Astrocyte (in vitro differentiated cells and primary cell): ENCODE results near the gene PRPF4. TPM values are rescaled to one million over a fixed set of nuclear protein-coding genes. Genes with fewer than 3 reads are reported as not detected.
"Not testable (repeated sequence)": the region's sequence is repeated elsewhere in the genome, so short reads cannot be mapped to it uniquely, and the experiment has no call there.

Experiments
- DNase-seq: peaks from one replicate; pipeline ENCODE4 v3.0.0-alpha.2; 2010; ENCODE audit warnings: low read depth
- FAIRE-seq: peaks from 2 replicates; lab custom pipeline; 2011; peaks lifted over from hg19 to GRCh38; lab: Jason Lieb, UNC
- H2AFZ ChIP-seq: 2 replicates; pipeline ENCODE4 v1.6.0; 2012; ENCODE audit warnings: low read depth, low read length, inconsistent platforms
- H3K27ac ChIP-seq: 2 replicates; pipeline ENCODE4 v1.5.1; 2011; ENCODE audit warnings: low read depth, low read length, inconsistent platforms
- H3K27me3 ChIP-seq: 2 replicates; pipeline ENCODE4 v1.6.0; 2011; ENCODE audit warnings: low read length, inconsistent platforms; ENCODE audit not compliant: insufficient read depth
- H3K36me3 ChIP-seq: 2 replicates; pipeline ENCODE4 v1.5.1; 2011; ENCODE audit warnings: low read length, inconsistent platforms; ENCODE audit not compliant: insufficient read depth
- H3K4me1 ChIP-seq: 2 replicates; pipeline ENCODE4 v1.5.1; 2011; ENCODE audit warnings: low read length, inconsistent platforms; ENCODE audit not compliant: insufficient read depth
- H3K4me2 ChIP-seq: 2 replicates; pipeline ENCODE4 v1.6.0; 2012; ENCODE audit warnings: low read length, inconsistent platforms
- H3K4me3 ChIP-seq: 2 replicates; pipeline ENCODE4 v1.5.1; 2011; ENCODE audit warnings: low read depth, mild to moderate bottlenecking, low read length, inconsistent platforms; ENCODE audit not compliant: insufficient read depth
- H3K79me2 ChIP-seq: 2 replicates; pipeline ENCODE4 v1.6.0; 2012; ENCODE audit warnings: mild to moderate bottlenecking, low read length, inconsistent platforms; ENCODE audit not compliant: insufficient read depth
- H3K9ac ChIP-seq: 2 replicates; pipeline ENCODE4 v1.6.0; 2012; ENCODE audit warnings: mild to moderate bottlenecking, low read length, inconsistent platforms
- H3K9me3 ChIP-seq: 2 replicates; pipeline ENCODE4 v1.5.1; 2012; ENCODE audit warnings: low read depth, mild to moderate bottlenecking, low read length, inconsistent platforms; ENCODE audit not compliant: insufficient read depth
- H4K20me1 ChIP-seq: 2 replicates; pipeline ENCODE4 v1.6.0; 2012; ENCODE audit warnings: low read length, inconsistent platforms; ENCODE audit not compliant: insufficient read depth
- H3K27ac Mint-ChIP-seq: one replicate; pipeline ENCODE4 v1.8.0; 2021; ENCODE audit warnings: mild to moderate bottlenecking, mixed read lengths; ENCODE audit not compliant: unreplicated experiment
- H3K27me3 Mint-ChIP-seq: one replicate; pipeline ENCODE4 v1.8.0; 2021; ENCODE audit warnings: low read depth, mixed read lengths; ENCODE audit not compliant: unreplicated experiment
- H3K36me3 Mint-ChIP-seq: one replicate; pipeline ENCODE4 v1.8.0; 2021; ENCODE audit warnings: low read depth, mixed read lengths; ENCODE audit not compliant: unreplicated experiment
- H3K4me1 Mint-ChIP-seq: one replicate; pipeline ENCODE4 v1.8.0; 2021; ENCODE audit warnings: low read depth, mixed read lengths; ENCODE audit not compliant: unreplicated experiment
- H3K4me3 Mint-ChIP-seq: one replicate; pipeline ENCODE4 v1.8.0; 2021; ENCODE audit warnings: mild to moderate bottlenecking, moderate library complexity, mixed read lengths; ENCODE audit not compliant: unreplicated experiment
- H3K9me3 Mint-ChIP-seq: one replicate; pipeline ENCODE4 v1.8.0; 2021; ENCODE audit warnings: mild to moderate bottlenecking, mixed read lengths; ENCODE audit not compliant: unreplicated experiment
- EZH2 ChIP-seq: IDR thresholded peaks from 2 replicates; pipeline ENCODE4 v1.6.1; 2012; ENCODE audit warnings: mild to moderate bottlenecking, low read length, inconsistent platforms; ENCODE audit not compliant: insufficient read depth
- total RNA-seq: library from RNA; stranded (reverse); gene quantifications from 2 replicates; pipeline ENCODE4 v1.2.1, GENCODE V29; 2021
- TF ChIP-seq, protein P1 (sequence below): IDR thresholded peaks from 2 replicates; pipeline ENCODE4 v1.5.1; 2011; ENCODE audit warnings: low read depth, mild to moderate bottlenecking, inconsistent platforms, low read length, moderate library complexity; ENCODE audit not compliant: insufficient read depth

The PRPF4 gene
- total RNA-seq, 1 donor from 2014 or later, result 33.4 TPM

DNA sequence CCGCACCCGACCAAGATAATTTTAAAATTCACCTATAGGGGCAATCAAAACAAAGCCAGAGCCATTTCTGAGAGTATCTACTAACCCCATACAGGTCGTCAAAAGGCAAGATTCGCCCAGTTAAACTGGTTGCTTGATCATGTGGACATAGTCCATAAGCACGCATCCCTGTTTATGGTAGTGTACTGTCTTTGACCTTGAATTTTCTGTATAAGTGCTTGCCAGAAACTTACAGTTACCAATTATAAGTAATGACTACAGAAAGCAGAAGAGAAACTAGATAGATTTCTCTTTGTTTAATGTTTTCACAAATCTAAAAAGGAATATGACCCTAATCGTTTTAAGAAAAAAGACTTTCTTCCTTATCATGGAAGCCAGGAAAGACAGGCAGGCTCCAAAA lies 28.5 kb upstream of the PRPF4 start:
- no peak for DNase-seq
- Histone ChIP-seq H3K4me2 (no peak overlapping the region), H3K27ac (no peak overlapping the region), H3K4me3 (no peak overlapping the region), H2AFZ (no peak overlapping the region), H3K36me3 (no peaks in the 10 kb centered on the region), H3K9me3 (no peaks in the 10 kb centered on the region), H3K4me1 (no peaks in the 10 kb centered on the region), H3K9ac (no peak overlapping the region), H3K27me3 (no peaks in the 10 kb centered on the region), H4K20me1 (peaks cover 15% of the 10 kb centered on the region), H3K79me2 (peaks cover 9% of the 10 kb centered on the region)
- Mint-ChIP-seq H3K36me3 (peaks cover 8% of the 10 kb centered on the region), H3K9me3 (peaks cover 3% of the 10 kb centered on the region), H3K27me3 (no peaks in the 10 kb centered on the region), H3K27ac (no peak overlapping the region), H3K4me3 (no peak overlapping the region), H3K4me1 (no peaks in the 10 kb centered on the region)
- no peak for FAIRE-seq
- no peak for TF ChIP-seq EZH2
- TF ChIP-seq, protein P1, sequence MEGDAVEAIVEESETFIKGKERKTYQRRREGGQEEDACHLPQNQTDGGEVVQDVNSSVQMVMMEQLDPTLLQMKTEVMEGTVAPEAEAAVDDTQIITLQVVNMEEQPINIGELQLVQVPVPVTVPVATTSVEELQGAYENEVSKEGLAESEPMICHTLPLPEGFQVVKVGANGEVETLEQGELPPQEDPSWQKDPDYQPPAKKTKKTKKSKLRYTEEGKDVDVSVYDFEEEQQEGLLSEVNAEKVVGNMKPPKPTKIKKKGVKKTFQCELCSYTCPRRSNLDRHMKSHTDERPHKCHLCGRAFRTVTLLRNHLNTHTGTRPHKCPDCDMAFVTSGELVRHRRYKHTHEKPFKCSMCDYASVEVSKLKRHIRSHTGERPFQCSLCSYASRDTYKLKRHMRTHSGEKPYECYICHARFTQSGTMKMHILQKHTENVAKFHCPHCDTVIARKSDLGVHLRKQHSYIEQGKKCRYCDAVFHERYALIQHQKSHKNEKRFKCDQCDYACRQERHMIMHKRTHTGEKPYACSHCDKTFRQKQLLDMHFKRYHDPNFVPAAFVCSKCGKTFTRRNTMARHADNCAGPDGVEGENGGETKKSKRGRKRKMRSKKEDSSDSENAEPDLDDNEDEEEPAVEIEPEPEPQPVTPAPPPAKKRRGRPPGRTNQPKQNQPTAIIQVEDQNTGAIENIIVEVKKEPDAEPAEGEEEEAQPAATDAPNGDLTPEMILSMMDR, result no peak

DNA sequence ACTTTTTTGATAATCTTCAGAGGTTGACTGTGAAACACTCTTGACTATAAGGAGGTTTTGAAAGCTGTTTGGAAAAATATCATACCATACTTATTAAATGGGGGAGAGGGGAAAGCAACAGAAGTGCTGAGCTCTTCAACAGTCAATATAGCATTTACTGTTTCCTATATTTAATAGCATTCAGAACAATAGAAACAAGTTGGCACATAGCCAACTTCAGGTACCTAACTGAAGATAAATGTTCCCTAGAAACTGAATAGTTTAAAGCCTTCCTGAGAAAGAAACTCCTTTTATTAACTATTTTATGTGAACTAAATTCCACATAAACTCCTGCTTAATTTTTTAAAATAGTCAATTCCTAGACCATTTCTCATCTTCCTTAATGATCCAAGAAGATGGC lies 27.8 kb upstream of the PRPF4 start:
- H3K27ac Mint-ChIP-seq, result no peak overlapping the region
- peaks cover 3% of the 10 kb centered on the region for H3K9me3 Mint-ChIP-seq
- Histone ChIP-seq H2AFZ (no peak overlapping the region), H3K9me3 (no peaks in the 10 kb centered on the region), H3K36me3 (no peaks in the 10 kb centered on the region), H3K27me3 (no peaks in the 10 kb centered on the region), H3K4me3 (no peak overlapping the region), H3K4me2 (no peak overlapping the region), H3K27ac (no peak overlapping the region), H3K4me1 (no peaks in the 10 kb centered on the region), H3K9ac (no peak overlapping the region), H3K79me2 (peaks cover 9% of the 10 kb centered on the region), H4K20me1 (peaks cover 15% of the 10 kb centered on the region)
- no peaks in the 10 kb centered on the region for H3K4me1 Mint-ChIP-seq
- FAIRE-seq, result no peak
- H3K4me3 Mint-ChIP-seq, result no peak overlapping the region
- DNase-seq, result no peak
- H3K27me3 Mint-ChIP-seq, result no peaks in the 10 kb centered on the region
- TF ChIP-seq, protein P1, result no peak
- no peak for TF ChIP-seq EZH2
- peaks cover 8% of the 10 kb centered on the region for H3K36me3 Mint-ChIP-seq

DNA sequence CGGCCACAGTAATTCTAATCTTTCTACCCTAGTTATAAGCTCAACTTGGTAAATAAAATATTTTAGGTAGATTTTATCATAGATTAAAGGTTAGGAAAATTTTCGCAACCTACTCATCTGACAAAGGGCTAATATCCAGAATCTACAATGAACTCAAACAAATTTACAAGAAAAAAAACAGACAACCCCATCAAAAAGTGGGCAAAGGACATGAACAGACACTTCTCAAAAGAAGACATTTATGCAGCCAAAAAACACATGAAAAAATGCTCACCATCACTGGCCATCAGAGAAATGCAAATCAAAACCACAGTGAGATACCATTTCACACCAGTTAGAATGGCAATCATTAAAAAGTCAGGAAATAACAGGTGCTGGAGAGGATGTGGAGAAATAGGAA lies 25.8 kb upstream of the PRPF4 start:
- H3K9me3 Mint-ChIP-seq, FAIRE-seq: not testable (repeated sequence)

More for the DNA sequence above, 25.8 kb upstream of the PRPF4 start:
- H3K27ac ChIP-seq, H3K27me3 Mint-ChIP-seq, H3K79me2 ChIP-seq, H3K36me3 ChIP-seq, H3K27me3 ChIP-seq, H3K4me1 ChIP-seq, H3K4me3 Mint-ChIP-seq, H4K20me1 ChIP-seq, H3K36me3 Mint-ChIP-seq, H3K9ac ChIP-seq, H2AFZ ChIP-seq, H3K27ac Mint-ChIP-seq, H3K4me1 Mint-ChIP-seq, DNase-seq, H3K4me2 ChIP-seq, H3K4me3 ChIP-seq, H3K9me3 ChIP-seq: not testable (repeated sequence)
